MM.1S (cell line): Measurements from ENCODE around the gene MAD1L1.

ENCODE experiments used
- EZH2 ChIP-seq: fragments of 300-600 bp; sonication (generic); optimal IDR thresholded peaks from 2 replicates; pipeline ENCODE3; 2017; ENCODE audit warnings: low read depth, mild to moderate bottlenecking, antibody characterized with exemption, low read length, mixed read lengths
- EZH2phosphoT487 ChIP-seq: fragments of 300-600 bp; sonication (generic); IDR thresholded peaks from 2 replicates; pipeline ENCODE4 v1.6.1; 2018; ENCODE audit warnings: antibody characterized with exemption, low read length
- TF ChIP-seq, protein P1 (sequence below): fragments of 300-600 bp; sonication (generic); IDR thresholded peaks from 2 replicates; pipeline ENCODE4 v1.5.1; 2016; ENCODE audit warnings: antibody characterized with exemption, low read length, mixed read lengths

DNA sequence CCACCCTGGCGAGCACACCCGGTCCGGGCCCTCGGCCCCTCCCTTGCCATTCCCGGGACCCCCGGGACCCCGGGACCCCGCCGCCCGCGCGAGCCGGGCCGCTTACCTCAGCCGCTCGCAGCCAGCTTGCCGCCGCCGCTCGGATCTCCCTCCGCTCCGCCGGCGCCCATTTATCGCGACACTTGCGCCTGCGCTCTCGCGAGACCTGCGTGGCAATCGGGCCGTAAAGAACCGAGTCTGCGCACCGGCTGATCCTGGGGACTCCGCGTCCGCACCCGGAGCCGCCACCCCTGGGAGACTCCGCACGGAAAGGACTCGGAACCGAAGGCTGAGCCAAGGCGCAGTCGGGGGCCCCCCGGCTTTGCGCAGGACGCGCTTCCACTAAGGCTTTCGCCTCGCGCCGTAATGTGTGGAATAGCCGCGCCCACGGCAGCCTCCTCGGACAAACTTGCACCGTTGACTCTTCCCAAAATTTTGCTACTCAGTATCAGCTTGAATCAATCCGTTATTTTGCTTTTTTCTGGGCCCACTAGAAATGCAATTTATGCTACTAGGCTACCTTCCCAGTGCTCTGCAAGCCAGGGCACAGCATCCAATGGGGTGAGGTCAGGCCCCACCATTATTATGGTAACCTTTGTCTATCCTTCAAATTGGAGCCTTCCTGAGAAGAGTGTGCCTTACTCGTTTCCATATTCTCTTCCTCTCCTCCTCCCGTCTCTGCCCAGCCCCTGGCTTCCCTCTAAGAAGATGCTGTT lies at the start of gene MAD1L1:
- TF ChIP-seq, protein P1, sequence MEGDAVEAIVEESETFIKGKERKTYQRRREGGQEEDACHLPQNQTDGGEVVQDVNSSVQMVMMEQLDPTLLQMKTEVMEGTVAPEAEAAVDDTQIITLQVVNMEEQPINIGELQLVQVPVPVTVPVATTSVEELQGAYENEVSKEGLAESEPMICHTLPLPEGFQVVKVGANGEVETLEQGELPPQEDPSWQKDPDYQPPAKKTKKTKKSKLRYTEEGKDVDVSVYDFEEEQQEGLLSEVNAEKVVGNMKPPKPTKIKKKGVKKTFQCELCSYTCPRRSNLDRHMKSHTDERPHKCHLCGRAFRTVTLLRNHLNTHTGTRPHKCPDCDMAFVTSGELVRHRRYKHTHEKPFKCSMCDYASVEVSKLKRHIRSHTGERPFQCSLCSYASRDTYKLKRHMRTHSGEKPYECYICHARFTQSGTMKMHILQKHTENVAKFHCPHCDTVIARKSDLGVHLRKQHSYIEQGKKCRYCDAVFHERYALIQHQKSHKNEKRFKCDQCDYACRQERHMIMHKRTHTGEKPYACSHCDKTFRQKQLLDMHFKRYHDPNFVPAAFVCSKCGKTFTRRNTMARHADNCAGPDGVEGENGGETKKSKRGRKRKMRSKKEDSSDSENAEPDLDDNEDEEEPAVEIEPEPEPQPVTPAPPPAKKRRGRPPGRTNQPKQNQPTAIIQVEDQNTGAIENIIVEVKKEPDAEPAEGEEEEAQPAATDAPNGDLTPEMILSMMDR = no peak
- TF ChIP-seq EZH2 (no peak), EZH2phosphoT487 (no peak)
